ENCODE data around the gene DEUP1. TPM values are rescaled to one million over a fixed set of nuclear protein-coding genes. Genes with fewer than 3 reads are reported as not detected.

Gene DEUP1
- total and polyA plus RNA-seq, 3 donors from 2014 or later = 11.7 to 22.8 (median 18.2) TPM

- Histone ChIP-seq H3K27me3 (no peaks in the 10 kb centered on the region), H3K27ac (no peak overlapping the region), H3K36me3 (ENCODE audit: low read depth, missing control alignments) (no peaks in the 10 kb centered on the region), H3K4me3 (no peak overlapping the region), H3K4me1 (no peaks in the 10 kb centered on the region), H3K9me3 (no peaks in the 10 kb centered on the region)
- DNase-seq = no peak
- TF ChIP-seq CTCF (IDR thresholded peaks at IDR 0.05) (no peak), POLR2A (IDR thresholded peaks at IDR 0.05) (no peak)
- intact Hi-C loops (cut with DNase I; ENCODE audit: low total_unique reads) = no loop called here
These were observed 63.9 kb downstream of the DEUP1 start for GRCh38 chr11:93394488-93394887.

GRCh38 chr11:93396316-93396715, 65.8 kb downstream of the DEUP1 start:
- WGBS, 2 donors = 72 to 86% methylated on average over 3 of the region's 3 CpGs
- intact Hi-C loops (cut with DNase I; ENCODE audit: low total_unique reads) = no loop called here

GRCh38 chr11:93403930-93404329, 73.4 kb downstream of the DEUP1 start:
- WGBS, 2 donors = 88 to 92% methylated on average over 3 of the region's 3 CpGs
- intact Hi-C loops (cut with DNase I; ENCODE audit: low total_unique reads) = no loop called here
- no peak overlapping the region for H3K4me3 ChIP-seq
- no peaks in the 10 kb centered on the region for H3K9me3 ChIP-seq
- DNase-seq = no peak
- TF ChIP-seq POLR2A (IDR thresholded peaks at IDR 0.05) (no peak), CTCF (IDR thresholded peaks at IDR 0.05) (no peak)
- H3K36me3 ChIP-seq (ENCODE audit: low read depth, missing control alignments) = no peaks in the 10 kb centered on the region
- H3K4me1 ChIP-seq = no peaks in the 10 kb centered on the region
- no peaks in the 10 kb centered on the region for H3K27me3 ChIP-seq
- no peak overlapping the region for H3K27ac ChIP-seq

More at GRCh38 chr11:93396316-93396715, 65.8 kb downstream of the DEUP1 start:
- Histone ChIP-seq H3K27ac (no peak overlapping the region), H3K9me3 (no peaks in the 10 kb centered on the region), H3K36me3 (ENCODE audit: low read depth, missing control alignments) (no peaks in the 10 kb centered on the region), H3K4me3 (no peak overlapping the region), H3K27me3 (no peaks in the 10 kb centered on the region), H3K4me1 (no peaks in the 10 kb centered on the region)
- TF ChIP-seq CTCF (IDR thresholded peaks at IDR 0.05) (no peak), POLR2A (IDR thresholded peaks at IDR 0.05) (no peak)
- no peak for DNase-seq

GRCh38 chr11:93407777-93408401, 77.3 kb downstream of the DEUP1 start:
- H3K27me3 ChIP-seq = no peaks in the 10 kb centered on the region
- no peak for DNase-seq
- no peak for TF ChIP-seq CTCF (IDR thresholded peaks at IDR 0.05)
- TF ChIP-seq POLR2A (IDR thresholded peaks at IDR 0.05) = no peak
- H3K36me3 ChIP-seq (ENCODE audit: low read depth, missing control alignments) = no peaks in the 10 kb centered on the region
- peaks cover 5% of the 10 kb centered on the region for H3K4me1 ChIP-seq
- H3K4me3 ChIP-seq = no peak overlapping the region
- no peaks in the 10 kb centered on the region for H3K9me3 ChIP-seq
- 83 to 84% methylated on average over 2 of the region's 2 CpGs for WGBS, 2 donors
- intact Hi-C loops (cut with DNase I; ENCODE audit: low total_unique reads) = no loop called here
- no peak overlapping the region for H3K27ac ChIP-seq

- H3K36me3 ChIP-seq (ENCODE audit: low read depth, missing control alignments) = no peaks in the 10 kb centered on the region
- intact Hi-C loops (cut with DNase I; ENCODE audit: low total_unique reads) = no loop called here
- H3K9me3 ChIP-seq = no peaks in the 10 kb centered on the region
- TF ChIP-seq POLR2A (IDR thresholded peaks at IDR 0.05) (no peak), CTCF (IDR thresholded peaks at IDR 0.05) (no peak)
- no peak for DNase-seq
- H3K27ac ChIP-seq = no peak overlapping the region
- H3K4me3 ChIP-seq = no peak overlapping the region
- 72 to 80% methylated on average over 3 of the region's 3 CpGs for WGBS, 2 donors
- H3K27me3 ChIP-seq = no peaks in the 10 kb centered on the region
- peaks cover 5% of the 10 kb centered on the region for H3K4me1 ChIP-seq
These were observed 79.9 kb downstream of the DEUP1 start for GRCh38 chr11:93410441-93410840.

Measured in testis (tissue), 3 donors.